HEK293 (cell line): ENCODE data around the gene MTMR12.

ENCODE experiments used
- AEBP2 ChIP-seq: fragments of 450-650 bp; formaldehyde crosslinking; IDR thresholded peaks from 2 replicates; pipeline ENCODE4 v1.5.1; 2016; ENCODE audit warnings: missing biosample characterization, missing genetic modification characterization, borderline replicate concordance
- ATF2 ChIP-seq: fragments of 450-650 bp; formaldehyde crosslinking; IDR thresholded peaks from 2 replicates; pipeline ENCODE4 v1.5.1; 2016; ENCODE audit warnings: missing biosample characterization, missing genetic modification characterization, low read depth
- BCL11B ChIP-seq: fragments of 450-650 bp; formaldehyde crosslinking; IDR thresholded peaks from 2 replicates; pipeline ENCODE4 v1.5.1; 2016; ENCODE audit warnings: low read depth, missing biosample characterization, missing genetic modification characterization
- GLIS2 ChIP-seq: fragments of 450-650 bp; formaldehyde crosslinking; IDR thresholded peaks from 2 replicates; pipeline ENCODE4 v1.5.1; 2016; ENCODE audit warnings: missing biosample characterization, missing genetic modification characterization
- HOXC10 ChIP-seq: sonication (generic); formaldehyde crosslinking; IDR thresholded peaks from 2 replicates; pipeline ENCODE4 v1.8.1; 2023; ENCODE audit warnings: mild to moderate bottlenecking, missing genetic modification reagents
- PATZ1 ChIP-seq: fragments of 450-650 bp; formaldehyde crosslinking; IDR thresholded peaks from 2 replicates; pipeline ENCODE4 v1.5.1; 2016; ENCODE audit warnings: missing biosample characterization, missing genetic modification characterization
- PRDM10 ChIP-seq: fragments of 450-650 bp; formaldehyde crosslinking; IDR thresholded peaks from 2 replicates; pipeline ENCODE4 v1.5.1; 2016; ENCODE audit warnings: missing biosample characterization, missing genetic modification characterization
- SALL2 ChIP-seq: fragments of 450-650 bp; formaldehyde crosslinking; IDR thresholded peaks from 2 replicates; pipeline ENCODE4 v1.5.0; 2017; ENCODE audit warnings: missing biosample characterization, mild to moderate bottlenecking, missing genetic modification characterization, borderline replicate concordance
- SCRT1 ChIP-seq: fragments of 450-650 bp; formaldehyde crosslinking; IDR thresholded peaks from 2 replicates; pipeline ENCODE4 v1.5.1; 2016; ENCODE audit warnings: missing biosample characterization, missing genetic modification characterization, borderline replicate concordance
- WT1 ChIP-seq: fragments of 450-650 bp; formaldehyde crosslinking; IDR thresholded peaks from 2 replicates; pipeline ENCODE4 v1.5.1; 2016; ENCODE audit warnings: missing biosample characterization, missing genetic modification characterization
- ZBTB1 ChIP-seq: fragments of 450-650 bp; formaldehyde crosslinking; IDR thresholded peaks from 2 replicates; pipeline ENCODE4 v1.5.1; 2016; ENCODE audit warnings: missing biosample characterization, missing genetic modification characterization
- ZBTB11 ChIP-seq: fragments of 450-650 bp; formaldehyde crosslinking; conservative IDR thresholded peaks from 2 replicates; pipeline ENCODE4 v1.5.1; 2016; ENCODE audit warnings: low read depth, missing biosample characterization, missing genetic modification characterization
- ZBTB8A ChIP-seq: fragments of 450-650 bp; formaldehyde crosslinking; IDR thresholded peaks from 2 replicates; pipeline ENCODE4 v1.5.1; 2016; ENCODE audit warnings: missing biosample characterization, missing genetic modification characterization
- ZNF132 ChIP-seq: fragments of 450-650 bp; formaldehyde crosslinking; IDR thresholded peaks from 2 replicates; pipeline ENCODE4 v1.5.1; 2017; ENCODE audit warnings: missing biosample characterization, missing genetic modification characterization, borderline replicate concordance
- ZNF184 ChIP-seq: fragments of 450-650 bp; IDR thresholded peaks from 2 replicates; pipeline ENCODE4 v1.5.1; 2018; ENCODE audit warnings: missing biosample characterization, mild to moderate bottlenecking, missing genetic modification characterization
- ZNF239 ChIP-seq: fragments of 450-650 bp; formaldehyde crosslinking; IDR thresholded peaks from 2 replicates; pipeline ENCODE4 v1.5.1; 2016; ENCODE audit warnings: missing biosample characterization, missing genetic modification characterization
- ZNF302 ChIP-seq: fragments of 450-650 bp; formaldehyde crosslinking; IDR thresholded peaks from 2 replicates; pipeline ENCODE4 v1.5.1; 2016; ENCODE audit warnings: missing biosample characterization, missing genetic modification characterization, low read depth
- ZNF366 ChIP-seq: fragments of 450-650 bp; formaldehyde crosslinking; conservative IDR thresholded peaks from 2 replicates; pipeline ENCODE4 v1.5.1; 2016; ENCODE audit warnings: missing biosample characterization, missing genetic modification characterization
- ZNF398 ChIP-seq: fragments of 450-650 bp; formaldehyde crosslinking; IDR thresholded peaks from 2 replicates; pipeline ENCODE4 v1.5.1; 2017; ENCODE audit warnings: missing biosample characterization, missing genetic modification characterization
- ZNF529 ChIP-seq: fragments of 450-650 bp; formaldehyde crosslinking; IDR thresholded peaks from 2 replicates; pipeline ENCODE4 v1.5.1; 2017; ENCODE audit warnings: missing genetic modification characterization, missing biosample characterization; ENCODE audit not compliant: insufficient replicate concordance
- ZNF558 ChIP-seq: fragments of 450-650 bp; formaldehyde crosslinking; IDR thresholded peaks from 2 replicates; pipeline ENCODE4 v1.5.1; 2016; ENCODE audit warnings: missing biosample characterization, missing genetic modification characterization
- ZNF707 ChIP-seq: fragments of 450-650 bp; formaldehyde crosslinking; IDR thresholded peaks from 2 replicates; pipeline ENCODE4 v1.5.1; 2016; ENCODE audit warnings: missing biosample characterization, missing genetic modification characterization
- ZNF76 ChIP-seq: fragments of 450-650 bp; formaldehyde crosslinking; IDR thresholded peaks from 2 replicates; pipeline ENCODE4; 2016; ENCODE audit warnings: low read depth, missing biosample characterization, missing genetic modification characterization, borderline replicate concordance
- ZSCAN18 ChIP-seq: fragments of 450-650 bp; formaldehyde crosslinking; IDR thresholded peaks from 2 replicates; pipeline ENCODE4 v1.5.1; 2016; ENCODE audit warnings: missing biosample characterization, missing genetic modification characterization

MTMR12 gene

GRCh38 chr5:32193591-32193990 is 119.1 kb downstream of the MTMR12 start (continued):
- TF ChIP-seq HOXC10 = no peak
- TF ChIP-seq SALL2 = no peak
- 0 out of 2 replicates have a peak, but pooled peaks have one; percentile 85 for TF ChIP-seq ZSCAN18
- no peak for TF ChIP-seq ZNF302 (tag by site-specific recombination)
- TF ChIP-seq SCRT1 (tag by site-specific recombination) = peak; percentile 47; the same call in 1 of the 2 replicates
- TF ChIP-seq ZBTB8A (tag by site-specific recombination) = peak; percentile 61; the same call in 1 of the 2 replicates
- TF ChIP-seq ZBTB1 (tag by site-specific recombination) = no peak
- no peak for TF ChIP-seq AEBP2 (tag by site-specific recombination)
- TF ChIP-seq ZNF76 (tag by site-specific recombination) = peak; percentile 62; the same call in 1 of the 2 replicates
- TF ChIP-seq PATZ1 = peak; percentile 67
- TF ChIP-seq ZBTB11 (tag by site-specific recombination) = no peak
- peak; percentile 61 for TF ChIP-seq WT1 (tag by site-specific recombination)
- no peak for TF ChIP-seq GLIS2 (tag by site-specific recombination)
- 0 out of 2 replicates have a peak, but pooled peaks have one; percentile 77 for TF ChIP-seq BCL11B (tag by site-specific recombination)
- TF ChIP-seq PRDM10 (tag by site-specific recombination) = peak; percentile 75
- TF ChIP-seq ZNF132 (tag by site-specific recombination) = no peak
- peak; percentile 47; the same call in 1 of the 2 replicates for TF ChIP-seq ZNF366 (tag by site-specific recombination)
- peak; percentile 52; the same call in 1 of the 2 replicates for TF ChIP-seq ATF2
- TF ChIP-seq ZNF184 = peak; percentile 59; the same call in 1 of the 2 replicates
- TF ChIP-seq ZNF398 (tag by site-specific recombination) = peak; percentile 96
- TF ChIP-seq ZNF707 (tag by site-specific recombination) = no peak
- peak; percentile 76 for TF ChIP-seq ZNF558 (tag by site-specific recombination)
- no peak for TF ChIP-seq ZNF529
- no peak for TF ChIP-seq ZNF239
